Gastroesophageal sphincter (tissue), 4 donors: Measurements from ENCODE around the gene AXL. TPM values are rescaled to one million over a fixed set of nuclear protein-coding genes. Genes with fewer than 3 reads are reported as not detected.
A peak's percentile ranks its signal among the peaks of the same experiment; 100 is the strongest.
"Not testable (repeated sequence)": the region's sequence is repeated elsewhere in the genome, so short reads cannot be mapped to it uniquely, and the experiment has no call there.

ENCODE experiments used
- ATAC-seq: fragments of 150-250 bp; one replicate; pipeline ENCODE4 v1.9.1; 2016; ENCODE audit warnings: mild to moderate bottlenecking, moderate library complexity
- H3K27ac ChIP-seq, 4 donors: fragments of 200-600 bp; sonication (generic) in 3 of 4; 1 replicate in 3 of 4; 2 replicates in 1 of 4; pipeline ENCODE4 v1.5.1; 2016 to 2019
- H3K27me3 ChIP-seq: fragments of 200-600 bp; sonication (generic); one replicate; pipeline ENCODE4 v1.5.1; 2019
- H3K36me3 ChIP-seq, 2 donors: fragments of 200-600 bp; sonication (generic); one replicate each; pipeline ENCODE4 v1.5.1; 2019; ENCODE audit warnings: control low read depth in 1 of 2
- H3K4me1 ChIP-seq, 3 donors: fragments of 200-600 bp; sonication (generic); 1 replicate in 2 of 3; 2 replicates in 1 of 3; pipeline ENCODE4 v1.5.1; 2016 to 2019; ENCODE audit warnings: control low read depth in 2 of 3
- H3K4me3 ChIP-seq, 2 donors: fragments of 200-600 bp; sonication (generic); one replicate each; pipeline ENCODE4 v1.5.1; 2019; ENCODE audit warnings: mild to moderate bottlenecking in 1 of 2, moderate library complexity in 1 of 2
- H3K9me3 ChIP-seq, 3 donors: fragments of 200-600 bp; sonication (generic); one replicate each; pipeline ENCODE4 v1.5.1; 2017 to 2019; ENCODE audit warnings: control low read depth in 2 of 3
- CTCF ChIP-seq, 4 experiments: fragments of 200-600 bp in 2 of 4; fragments of 450-650 bp in 2 of 4; sonication (generic) in 1 of 4; IDR thresholded peaks; one replicate each; pipeline ENCODE4 v1.5.1; 2017 to 2019; ENCODE audit warnings: antibody characterized with exemption in 4 of 4, mild to moderate bottlenecking in 2 of 4, moderate library complexity in 2 of 4
- EP300 ChIP-seq: sonication (generic); formaldehyde crosslinking; IDR thresholded peaks from one replicate; pipeline ENCODE4 v1.6.1; 2017; ENCODE audit warnings: antibody characterized with exemption, mild to moderate bottlenecking
- POLR2A ChIP-seq, 2 donors: fragments of 450-650 bp; IDR thresholded peaks; one replicate each; pipeline ENCODE4 v1.6.1; 2017; ENCODE audit warnings: antibody characterized with exemption in 2 of 2, mild to moderate bottlenecking in 2 of 2, moderate library complexity in 1 of 2
- POLR2AphosphoS5 ChIP-seq: sonication (generic); formaldehyde crosslinking; IDR thresholded peaks from one replicate; pipeline ENCODE4 v1.6.1; 2017; ENCODE audit warnings: antibody characterized with exemption
- WGBS, 2 donors: methylation state at CpG; one replicate each; pipeline ENCODE4 v1.1.5; 2018; ENCODE audit warnings: low coverage in 1 of 2; 5-methylcytosine and 5-hydroxymethylcytosine counted together
- total RNA-seq, 4 donors: library from RNA; depleted of rRNA; stranded (reverse); fragments of >200 nt; gene quantifications; one replicate each; pipeline ENCODE4 v1.1.0, GENCODE V29; 2016

Gene AXL
- total RNA-seq, 4 donors from 2014 or later = 129 to 232 (median 166) TPM

- 88 to 97% methylated on average over 2 of the region's 2 CpGs for WGBS, 2 donors
- peaks cover 24 to 99% of the 10 kb centered on the region in 2 donors for H3K36me3 ChIP-seq
- no peak for ATAC-seq
Observed at GRCh38 chr19:41278478-41278877, 59.5 kb downstream of the AXL start.

GRCh38 chr19:41288673-41289530, 69.9 kb downstream of the AXL start:
- peaks cover 0 to 8% (median 0%) of the 10 kb centered on the region in 3 donors for H3K4me1 ChIP-seq
- WGBS, 2 donors = 57 to 71% methylated on average over 2 to 3 of the region's 3 CpGs
- H3K4me3 ChIP-seq = no peak overlapping the region
- ATAC-seq = no peak
- no peaks in the 10 kb centered on the region for H3K27me3 ChIP-seq
- peaks cover 8 to 100% of the 10 kb centered on the region in 2 donors for H3K36me3 ChIP-seq
- H3K9me3 ChIP-seq = no peaks in the 10 kb centered on the region
- TF ChIP-seq EP300 (no peak), POLR2AphosphoS5 (no peak), POLR2A (IDR thresholded peaks at IDR 0.05) (no peak), CTCF (IDR thresholded peaks at IDR 0.05) (no peak)
- H3K27ac ChIP-seq = no peak overlapping the region

More at GRCh38 chr19:41278478-41278877, 59.5 kb downstream of the AXL start:
- Histone ChIP-seq H3K4me1 (no peaks in the 10 kb centered on the region), H3K9me3 (no peaks in the 10 kb centered on the region), H3K27ac (no peak overlapping the region), H3K4me3 (no peak overlapping the region), H3K27me3 (no peaks in the 10 kb centered on the region)
- TF ChIP-seq POLR2A (IDR thresholded peaks at IDR 0.05) = no peak
- TF ChIP-seq POLR2AphosphoS5 = no peak
- no peak for TF ChIP-seq CTCF (IDR thresholded peaks at IDR 0.05)
- TF ChIP-seq EP300 = no peak

- H3K27ac ChIP-seq, H3K4me3 ChIP-seq, H3K4me1 ChIP-seq, ATAC-seq, H3K9me3 ChIP-seq, H3K27me3 ChIP-seq: not testable (repeated sequence)
- WGBS, 2 donors = 70% methylated on average over 4 of the region's 8 CpGs; no CpG with 5 or more reads in 1 of the 2 donors
- H3K36me3 ChIP-seq = peaks cover 8 to 100% of the 10 kb centered on the region in 2 donors
Observed at GRCh38 chr19:41289814-41290213, 70.8 kb downstream of the AXL start.

GRCh38 chr19:41294393-41294792, 75.4 kb downstream of the AXL start:
- 98 to 100% methylated on average over 4 to 10 of the region's 10 CpGs for WGBS, 2 donors
- Histone ChIP-seq H3K27me3 (no peaks in the 10 kb centered on the region), H3K36me3 (peaks cover 8 to 84% of the 10 kb centered on the region in 2 donors), H3K27ac (no peak overlapping the region), H3K4me1 (peaks cover 9 to 38% (median 24%) of the 10 kb centered on the region in 3 donors), H3K9me3 (no peaks in the 10 kb centered on the region), H3K4me3 (no peak overlapping the region)
- no peak for TF ChIP-seq CTCF (IDR thresholded peaks at IDR 0.05)
- TF ChIP-seq EP300 = no peak
- no peak for TF ChIP-seq POLR2AphosphoS5
- TF ChIP-seq POLR2A (IDR thresholded peaks at IDR 0.05) = no peak
- no peak for ATAC-seq

- ATAC-seq = no peak
- Histone ChIP-seq H3K36me3 (peaks cover 8 to 80% of the 10 kb centered on the region in 2 donors), H3K9me3 (no peaks in the 10 kb centered on the region), H3K27me3 (no peaks in the 10 kb centered on the region), H3K27ac (peak overlapping the region in 2 of 4 donors; percentile 78 to 82), H3K4me1 (peaks cover 9 to 49% (median 35%) of the 10 kb centered on the region in 3 donors), H3K4me3 (no peak overlapping the region)
- WGBS, 2 donors = 48 to 67% methylated on average over 3 to 6 of the region's 6 CpGs
- no peak for TF ChIP-seq EP300
Observed at GRCh38 chr19:41295499-41295898, 76.5 kb downstream of the AXL start.

- no peak for TF ChIP-seq CTCF (IDR thresholded peaks at IDR 0.05)
- no peaks in the 10 kb centered on the region for H3K9me3 ChIP-seq
- ATAC-seq = no peak
- no peak overlapping the region for H3K4me3 ChIP-seq
- 0 to 60% methylated on average over 1 of the region's 2 CpGs for WGBS, 2 donors
- peak overlapping the region; percentile 24 to 82 (median 79) for H3K27ac ChIP-seq
- H3K4me1 ChIP-seq = peaks cover 9 to 58% (median 39%) of the 10 kb centered on the region in 3 donors
- no peaks in the 10 kb centered on the region for H3K27me3 ChIP-seq
- peaks cover 8 to 80% of the 10 kb centered on the region in 2 donors for H3K36me3 ChIP-seq
Observed at GRCh38 chr19:41296433-41296871, 77.4 kb downstream of the AXL start.
